Left lung (tissue), 10 donors: ENCODE measurements around the gene ITGA1. TPM values are rescaled to one million over a fixed set of nuclear protein-coding genes. Genes with fewer than 3 reads are reported as not detected.

Source experiments
- ATAC-seq: fragments of 200-7000 bp; cut with Tn5 transposase; one replicate; pipeline ENCODE4 v1.9.1; 2020; ENCODE audit warnings: moderate library complexity
- DNase-seq, 4 donors: peaks; one replicate each; pipeline ENCODE4 v3.0.0-alpha.2; 2013 to 2020
- H3K27ac ChIP-seq, 2 donors: fragments of 200-600 bp; sonication (generic) in 1 of 2; one replicate each; pipeline versions ENCODE4 v1.5.0 to v1.8.0; 2020 to 2021
- H3K27me3 ChIP-seq, 2 donors: fragments of 200-600 bp; sonication (generic) in 1 of 2; one replicate each; pipeline versions ENCODE4 v1.5.0 to v1.8.0; 2020 to 2021
- H3K36me3 ChIP-seq, 2 donors: fragments of 200-600 bp; sonication (generic) in 1 of 2; one replicate each; pipeline versions ENCODE4 v1.5.0 to v1.8.0; 2020 to 2021
- H3K4me1 ChIP-seq, 2 donors: fragments of 200-600 bp; one replicate each; pipeline ENCODE4 v1.8.0; 2021
- H3K4me3 ChIP-seq, 2 donors: fragments of 200-600 bp; sonication (generic) in 1 of 2; one replicate each; pipeline versions ENCODE4 v1.5.0 to v1.8.0; 2020 to 2021; ENCODE audit warnings: mild to moderate bottlenecking in 1 of 2
- H3K9me3 ChIP-seq, 2 donors: fragments of 200-600 bp; sonication (generic) in 1 of 2; one replicate each; pipeline versions ENCODE4 v1.5.0 to v1.8.0; 2020 to 2021
- intact Hi-C, 2 donors: fragments of 100-400 bp; cut with DNase I; formaldehyde crosslinking; loops; one replicate each; pipeline versions ENCODE4 v1.11.2 to v1.14.2; 2022
- polyA plus RNA-seq, 6 donors: library from polyadenylated mRNA; unstranded; fragments of 120-200 nt; gene quantifications; one replicate each; pipeline ENCODE4 v1.2.1, GENCODE V29; 2013; ENCODE audit not compliant: insufficient read length in 6 of 6
- total RNA-seq, 2 donors: library from RNA; stranded (reverse); fragmentation: NEBNext Ultra II Directional; extraction: Animal tissue kit (Norgen Biotek cat#: 25700); gene quantifications; one replicate each; pipeline ENCODE4 v1.2.1, GENCODE V29; 2021
- TF ChIP-seq, protein P1 (sequence below), 2 donors: fragments of 200-600 bp; sonication (generic) in 1 of 2; IDR thresholded peaks; one replicate each; pipeline versions ENCODE4 v1.5.0 to v1.8.0; 2021; ENCODE audit warnings: antibody characterized with exemption in 2 of 2
- donor health status: DM: no; HTN: yes; CAD: no.
- donor health status: DM: no; HTN: no; CAD: no.

ITGA1 gene
- total and polyA plus RNA-seq, 8 donors, result 67.8 to 127 (median 88.2) TPM

DNA sequence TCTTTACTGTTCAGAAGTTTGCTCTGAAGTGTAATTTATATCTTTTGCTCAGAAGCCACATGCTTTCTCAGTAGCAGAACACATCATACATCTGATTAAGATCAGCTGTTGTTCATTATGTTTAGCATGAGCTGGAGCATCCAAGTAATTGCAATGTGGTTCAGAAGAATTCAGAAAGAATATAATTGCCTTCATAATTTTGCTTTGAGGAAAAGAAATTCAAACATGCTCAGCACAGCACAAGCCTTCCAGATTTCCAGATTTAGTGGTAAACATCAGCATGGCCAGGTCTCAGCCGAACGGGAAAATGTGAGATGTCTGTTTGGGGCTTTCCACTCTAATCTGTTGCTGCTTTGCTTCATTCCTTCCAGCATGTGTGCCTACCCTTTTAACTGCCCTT is 65.9 kb downstream of the ITGA1 start:
- H3K36me3 ChIP-seq, result no peaks in the 10 kb centered on the region
- DNase-seq (peak in 2 of 4 donors; percentile 41 to 46), ATAC-seq (peak; percentile 69)
- no peaks in the 10 kb centered on the region for H3K9me3 ChIP-seq
- intact Hi-C loops, result no loop called here
- no peak overlapping the region for H3K4me3 ChIP-seq
- no peaks in the 10 kb centered on the region for H3K27me3 ChIP-seq
- peak overlapping the region in 1 of 2 donors; percentile 63 for H3K27ac ChIP-seq
- no peaks in the 10 kb centered on the region for H3K4me1 ChIP-seq
- TF ChIP-seq, protein P1, sequence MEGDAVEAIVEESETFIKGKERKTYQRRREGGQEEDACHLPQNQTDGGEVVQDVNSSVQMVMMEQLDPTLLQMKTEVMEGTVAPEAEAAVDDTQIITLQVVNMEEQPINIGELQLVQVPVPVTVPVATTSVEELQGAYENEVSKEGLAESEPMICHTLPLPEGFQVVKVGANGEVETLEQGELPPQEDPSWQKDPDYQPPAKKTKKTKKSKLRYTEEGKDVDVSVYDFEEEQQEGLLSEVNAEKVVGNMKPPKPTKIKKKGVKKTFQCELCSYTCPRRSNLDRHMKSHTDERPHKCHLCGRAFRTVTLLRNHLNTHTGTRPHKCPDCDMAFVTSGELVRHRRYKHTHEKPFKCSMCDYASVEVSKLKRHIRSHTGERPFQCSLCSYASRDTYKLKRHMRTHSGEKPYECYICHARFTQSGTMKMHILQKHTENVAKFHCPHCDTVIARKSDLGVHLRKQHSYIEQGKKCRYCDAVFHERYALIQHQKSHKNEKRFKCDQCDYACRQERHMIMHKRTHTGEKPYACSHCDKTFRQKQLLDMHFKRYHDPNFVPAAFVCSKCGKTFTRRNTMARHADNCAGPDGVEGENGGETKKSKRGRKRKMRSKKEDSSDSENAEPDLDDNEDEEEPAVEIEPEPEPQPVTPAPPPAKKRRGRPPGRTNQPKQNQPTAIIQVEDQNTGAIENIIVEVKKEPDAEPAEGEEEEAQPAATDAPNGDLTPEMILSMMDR (IDR thresholded peaks at IDR 0.05), result no peak

DNA sequence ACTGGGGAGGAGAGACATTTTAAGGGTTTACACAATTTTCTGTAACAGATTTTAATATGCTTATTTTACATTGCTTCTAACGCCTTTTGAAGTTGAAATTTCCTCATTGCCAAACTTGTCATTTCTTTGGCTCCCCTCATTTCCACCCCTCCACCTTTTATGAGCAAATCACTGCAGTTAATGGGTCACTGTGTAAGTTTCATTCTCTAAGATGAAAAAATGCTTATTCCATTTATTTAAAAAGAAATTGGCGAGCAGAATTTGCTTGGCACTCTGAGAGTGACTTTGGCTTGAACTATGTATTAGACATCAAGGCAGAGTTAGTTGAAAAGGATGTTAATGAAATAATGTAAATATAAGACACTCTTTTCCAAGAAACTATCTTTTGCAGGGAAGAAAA is 66.6 kb downstream of the ITGA1 start:
- Histone ChIP-seq H3K36me3 (no peaks in the 10 kb centered on the region), H3K27ac (peak overlapping the region in 1 of 2 donors; percentile 63), H3K4me1 (no peaks in the 10 kb centered on the region), H3K4me3 (no peak overlapping the region), H3K27me3 (no peaks in the 10 kb centered on the region), H3K9me3 (no peaks in the 10 kb centered on the region)
- TF ChIP-seq, protein P1 (IDR thresholded peaks at IDR 0.05), result no peak
- intact Hi-C loops, result no loop called here
- DNase-seq (peak in 2 of 4 donors; percentile 44 to 49), ATAC-seq (peak; percentile 24)

DNA sequence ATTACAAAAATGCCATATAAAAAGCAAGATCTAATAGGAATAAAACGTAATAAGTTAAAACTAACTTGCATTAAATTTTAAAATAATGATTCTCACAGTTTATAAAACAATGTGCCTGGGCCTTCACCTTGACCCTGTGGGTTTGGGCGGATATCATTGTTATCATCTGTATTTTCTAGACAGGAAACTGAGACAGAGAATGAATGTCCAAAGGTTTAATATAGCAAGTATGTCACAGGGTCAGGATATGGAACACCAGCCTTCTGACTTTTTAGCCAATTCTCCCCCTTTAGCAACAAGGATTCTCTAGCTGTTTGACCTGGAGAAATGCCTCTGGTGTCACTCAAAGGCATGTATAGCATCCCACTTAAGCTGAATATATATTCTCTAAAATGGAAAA is 67.2 kb downstream of the ITGA1 start:
- Histone ChIP-seq H3K4me1 (peaks cover 0 to 3% of the 10 kb centered on the region in 2 donors), H3K4me3 (no peak overlapping the region), H3K27ac (peak overlapping the region in 1 of 2 donors; percentile 63), H3K9me3 (no peaks in the 10 kb centered on the region), H3K36me3 (no peaks in the 10 kb centered on the region), H3K27me3 (no peaks in the 10 kb centered on the region)
- ATAC-seq (no peak), DNase-seq (no peak)
- TF ChIP-seq, protein P1 (IDR thresholded peaks at IDR 0.05), result no peak
- intact Hi-C loops, result no loop called here

DNA sequence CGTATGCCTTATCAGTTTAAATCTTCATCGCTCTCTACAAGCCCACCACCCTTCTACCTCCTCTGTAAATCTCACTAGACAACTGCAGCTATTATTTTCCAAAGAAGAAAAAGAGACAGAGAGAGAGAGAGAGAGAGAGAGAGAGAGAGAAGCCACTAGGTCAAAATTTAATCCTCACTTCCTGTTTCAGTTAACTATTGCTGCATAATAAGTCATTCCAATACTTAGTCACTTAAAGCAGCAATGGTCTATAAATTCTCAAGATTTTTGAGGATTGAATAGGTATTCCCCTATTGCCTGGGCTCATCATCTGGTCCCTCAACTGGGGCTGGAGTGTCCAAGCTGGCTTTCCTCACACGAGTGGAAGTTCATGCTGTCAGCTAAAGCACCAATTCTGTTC is 68.8 kb downstream of the ITGA1 start:
- H3K9me3 ChIP-seq, result no peaks in the 10 kb centered on the region
- no peak overlapping the region for H3K4me3 ChIP-seq
- no peaks in the 10 kb centered on the region for H3K27me3 ChIP-seq
- DNase-seq, result no peak
- no peak for ATAC-seq
- H3K36me3 ChIP-seq, result no peaks in the 10 kb centered on the region
- TF ChIP-seq, protein P1 (IDR thresholded peaks at IDR 0.05), result no peak
- H3K4me1 ChIP-seq, result peaks cover 0 to 3% of the 10 kb centered on the region in 2 donors
- no peak overlapping the region for H3K27ac ChIP-seq
- intact Hi-C loops, result no loop called here

DNA sequence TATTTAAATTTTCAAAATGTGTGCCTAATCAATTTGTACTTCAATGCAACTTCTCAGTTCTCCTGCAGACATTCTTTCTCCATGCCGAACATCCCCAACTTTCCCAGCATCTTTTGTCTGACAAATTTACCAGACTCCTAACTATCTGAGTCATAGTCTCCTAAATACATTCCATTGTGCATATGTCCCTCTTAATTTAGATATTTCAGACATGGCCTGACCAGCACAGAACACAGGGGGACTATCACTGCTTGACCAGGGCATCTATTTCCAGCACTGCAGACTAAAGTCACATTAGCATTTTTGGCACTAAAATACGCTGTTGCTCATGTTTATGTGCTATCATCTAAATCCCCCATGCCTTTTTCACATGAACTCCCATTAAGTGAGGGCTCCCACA is 71.9 kb downstream of the ITGA1 start:
- no peak for DNase-seq
- TF ChIP-seq, protein P1 (IDR thresholded peaks at IDR 0.05), result no peak
- Histone ChIP-seq H3K27me3 (no peaks in the 10 kb centered on the region), H3K4me1 (peaks cover 3 to 12% of the 10 kb centered on the region in 2 donors), H3K4me3 (no peak overlapping the region), H3K9me3 (no peaks in the 10 kb centered on the region), H3K36me3 (no peaks in the 10 kb centered on the region), H3K27ac (no peak overlapping the region)
- ATAC-seq, result no peak
- intact Hi-C loops, result no loop called here
